ENCODE data around the gene ACTR3C. TPM values are rescaled to one million over a fixed set of nuclear protein-coding genes. Genes with fewer than 3 reads are reported as not detected.
"Not testable (repeated sequence)": the region's sequence is repeated elsewhere in the genome, so short reads cannot be mapped to it uniquely, and the experiment has no call there.

The ACTR3C gene
- total RNA-seq, 2 donors from 2014 or later = 10.7 to 15.1 TPM

DNA sequence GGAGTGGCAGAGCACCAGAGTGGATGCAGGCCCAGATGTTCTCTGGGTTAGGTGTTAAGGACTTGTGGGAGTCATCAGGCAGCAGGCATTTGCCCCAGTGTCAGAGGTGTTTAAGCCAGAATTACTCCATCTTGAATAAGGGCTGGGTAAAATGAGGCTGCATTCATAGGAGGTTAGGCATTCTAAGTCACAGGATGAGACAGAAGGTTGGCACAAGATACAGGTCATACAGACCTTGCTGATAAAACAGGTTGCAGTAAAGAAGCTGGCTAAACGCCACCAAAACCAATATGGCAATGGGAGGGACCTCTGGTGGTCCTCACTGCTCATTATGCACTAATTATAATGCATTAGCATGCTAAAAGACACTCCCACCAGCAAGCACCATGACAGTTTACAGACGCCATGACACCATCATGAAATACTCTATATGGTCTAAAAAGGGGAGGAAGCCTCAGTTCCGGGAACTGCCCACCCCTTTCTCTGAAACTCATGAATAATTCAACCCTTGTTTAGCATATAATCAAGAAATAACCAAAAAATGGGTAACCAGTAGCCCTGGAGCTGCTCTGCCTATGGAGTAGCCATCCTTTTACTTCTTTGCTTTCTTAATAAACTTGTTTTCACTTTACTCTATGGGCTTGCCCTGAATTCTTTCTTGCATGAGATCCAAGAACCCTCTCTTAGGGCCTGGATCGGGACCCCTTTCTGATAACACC, 1.1 kb downstream of the ACTR3C start:
- intact Hi-C loops (cut with DNase I) = no loop called here
- Histone ChIP-seq H3K4me1 (replicated peaks) (no peaks in the 10 kb centered on the region), H3K4me3 (peak overlapping the region; percentile 74 to 84), H3K9me3 (no peaks in the 10 kb centered on the region), H3K27ac (peak overlapping the region; percentile 89 to 94), H3K36me3 (no peaks in the 10 kb centered on the region), H3K27me3 (replicated peaks; ENCODE audit: insufficient read depth) (no peaks in the 10 kb centered on the region)
- TF ChIP-seq POLR2A (IDR thresholded peaks at IDR 0.05) = no peak
- no peak for TF ChIP-seq POLR2AphosphoS5 (IDR thresholded peaks at IDR 0.05)
- no peak for DNase-seq (ENCODE audit: low spot score)
- 49% methylated on average over 4 of the region's 4 CpGs for WGBS

DNA sequence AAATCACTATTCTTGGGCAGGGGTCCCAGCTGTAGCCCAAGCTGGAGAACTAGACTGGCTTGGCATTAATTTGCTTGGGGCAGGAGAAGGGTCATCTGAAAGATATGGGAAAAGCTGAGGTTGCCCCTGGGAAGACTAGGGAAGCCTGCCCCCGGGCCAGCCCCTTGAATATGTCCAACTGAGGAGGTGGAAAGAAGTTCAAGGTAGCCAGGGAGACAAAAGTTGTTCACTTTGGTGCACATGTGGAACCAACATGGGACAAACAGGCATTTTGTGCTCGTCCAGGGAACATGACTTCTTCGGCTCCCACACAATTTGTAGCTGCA, 1.6 kb downstream of the ACTR3C start:
- Histone ChIP-seq H3K27me3 (replicated peaks; ENCODE audit: insufficient read depth) (no peaks in the 10 kb centered on the region), H3K36me3 (no peaks in the 10 kb centered on the region), H3K4me1 (replicated peaks) (no peaks in the 10 kb centered on the region), H3K27ac (no peak overlapping the region), H3K9me3 (no peaks in the 10 kb centered on the region), H3K4me3 (no peak overlapping the region)
- no peak for DNase-seq (ENCODE audit: low spot score)
- whole genome bisulfite sequencing = 91% methylated on average over 3 of the region's 3 CpGs
- intact Hi-C loops (cut with DNase I) = no loop called here
- TF ChIP-seq, protein P1, sequence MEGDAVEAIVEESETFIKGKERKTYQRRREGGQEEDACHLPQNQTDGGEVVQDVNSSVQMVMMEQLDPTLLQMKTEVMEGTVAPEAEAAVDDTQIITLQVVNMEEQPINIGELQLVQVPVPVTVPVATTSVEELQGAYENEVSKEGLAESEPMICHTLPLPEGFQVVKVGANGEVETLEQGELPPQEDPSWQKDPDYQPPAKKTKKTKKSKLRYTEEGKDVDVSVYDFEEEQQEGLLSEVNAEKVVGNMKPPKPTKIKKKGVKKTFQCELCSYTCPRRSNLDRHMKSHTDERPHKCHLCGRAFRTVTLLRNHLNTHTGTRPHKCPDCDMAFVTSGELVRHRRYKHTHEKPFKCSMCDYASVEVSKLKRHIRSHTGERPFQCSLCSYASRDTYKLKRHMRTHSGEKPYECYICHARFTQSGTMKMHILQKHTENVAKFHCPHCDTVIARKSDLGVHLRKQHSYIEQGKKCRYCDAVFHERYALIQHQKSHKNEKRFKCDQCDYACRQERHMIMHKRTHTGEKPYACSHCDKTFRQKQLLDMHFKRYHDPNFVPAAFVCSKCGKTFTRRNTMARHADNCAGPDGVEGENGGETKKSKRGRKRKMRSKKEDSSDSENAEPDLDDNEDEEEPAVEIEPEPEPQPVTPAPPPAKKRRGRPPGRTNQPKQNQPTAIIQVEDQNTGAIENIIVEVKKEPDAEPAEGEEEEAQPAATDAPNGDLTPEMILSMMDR (IDR thresholded peaks at IDR 0.05) = no peak
- TF ChIP-seq POLR2AphosphoS5 (IDR thresholded peaks at IDR 0.05) (no peak), POLR2A (IDR thresholded peaks at IDR 0.05) (no peak)

GRCh38 chr7:150317748-150318444, 5.4 kb downstream of the ACTR3C start:
- no peaks in the 10 kb centered on the region for H3K27me3 ChIP-seq (replicated peaks; ENCODE audit: insufficient read depth)
- 64% methylated on average over 7 of the region's 7 CpGs for WGBS
- H3K9me3 ChIP-seq = no peaks in the 10 kb centered on the region
- TF ChIP-seq POLR2AphosphoS5 (IDR thresholded peaks at IDR 0.05) (no peak), POLR2A (IDR thresholded peaks at IDR 0.05) (no peak)
- TF ChIP-seq, protein P1 (IDR thresholded peaks at IDR 0.05) = no peak
- H3K4me3 ChIP-seq = no peak overlapping the region
- H3K4me1 ChIP-seq (replicated peaks) = no peaks in the 10 kb centered on the region
- no peaks in the 10 kb centered on the region for H3K36me3 ChIP-seq
- no peak overlapping the region for H3K27ac ChIP-seq
- DNase-seq (ENCODE audit: low spot score) = no peak
- intact Hi-C loops (cut with DNase I) = no loop called here

GRCh38 chr7:150316987-150317386, 6.4 kb downstream of the ACTR3C start:
- intact Hi-C loops (cut with DNase I); H3K36me3 ChIP-seq; H3K27me3 ChIP-seq (replicated peaks; ENCODE audit: insufficient read depth); H3K4me3 ChIP-seq; DNase-seq (ENCODE audit: low spot score); H3K4me1 ChIP-seq (replicated peaks); H3K27ac ChIP-seq; H3K9me3 ChIP-seq: not testable (repeated sequence)
- WGBS = 87% methylated on average over 6 of the region's 6 CpGs

GRCh38 chr7:150314639-150315239, 8.6 kb downstream of the ACTR3C start:
- H3K4me1 ChIP-seq (replicated peaks) = no peaks in the 10 kb centered on the region
- H3K27me3 ChIP-seq (replicated peaks; ENCODE audit: insufficient read depth) = no peaks in the 10 kb centered on the region
- no peak for DNase-seq (ENCODE audit: low spot score)
- H3K9me3 ChIP-seq = no peaks in the 10 kb centered on the region
- H3K27ac ChIP-seq = no peak overlapping the region
- TF ChIP-seq POLR2A (IDR thresholded peaks at IDR 0.05) (no peak), POLR2AphosphoS5 (IDR thresholded peaks at IDR 0.05) (no peak)
- TF ChIP-seq, protein P1 (IDR thresholded peaks at IDR 0.05) = no peak
- H3K4me3 ChIP-seq = no peak overlapping the region
- no peaks in the 10 kb centered on the region for H3K36me3 ChIP-seq
- WGBS = 92% methylated on average over 5 of the region's 5 CpGs
- intact Hi-C loops (cut with DNase I) = no loop called here

Measured in prostate gland (tissue), 2 donors.